ENCODE measurements around the gene DPP6.

GRCh38 chr7:154429666-154430404 lies 377.6 kb downstream of the DPP6 start:
- no peak for TF ChIP-seq HDGF (IDR thresholded peaks at IDR 0.05; ENCODE audit: borderline replicate concordance)
- no peak for TF ChIP-seq TARDBP (IDR thresholded peaks at IDR 0.05)
- TF ChIP-seq NFRKB (IDR thresholded peaks at IDR 0.05): no peak
- no peak for TF ChIP-seq PKNOX1 (IDR thresholded peaks at IDR 0.05)
- TF ChIP-seq SP1 (IDR thresholded peaks at IDR 0.05): no peak
- no peak for TF ChIP-seq SUZ12 (IDR thresholded peaks at IDR 0.05)
- TF ChIP-seq ZNF384 (IDR thresholded peaks at IDR 0.05): no peak
- TF ChIP-seq BHLHE40 (IDR thresholded peaks at IDR 0.05; ENCODE audit: borderline replicate concordance): no peak
- TF ChIP-seq LEF1 (IDR thresholded peaks at IDR 0.05; ENCODE audit: borderline replicate concordance): no peak
- no peak for TF ChIP-seq FOXK2 (IDR thresholded peaks at IDR 0.05)
- TF ChIP-seq ELF4 (IDR thresholded peaks at IDR 0.05): no peak
- no peak for TF ChIP-seq FOXA1 (IDR thresholded peaks at IDR 0.05)
- no peak for TF ChIP-seq FOXM1 (IDR thresholded peaks at IDR 0.05; ENCODE audit: borderline replicate concordance)

Data from HEK293T (cell line).